ENCODE measurements around the gene DEFB112.

Gene DEFB112, protein sequence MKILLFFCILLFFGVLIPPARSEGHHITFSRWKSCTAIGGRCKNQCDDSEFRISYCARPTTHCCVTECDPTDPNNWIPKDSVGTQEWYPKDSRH

GRCh38 chr6:50049829-50050228, at the start of gene DEFB112:
Gene DEFB112, minus strand, starts transcription at chr6:50049929. Its CDS starts 60 bp downstream, at chr6:50049869.
- no peaks in the 10 kb centered on the region for H3K9me3 Mint-ChIP-seq
- H3K4me3 Mint-ChIP-seq = no peak within 1 kb of the TSS
- no peaks in the 10 kb centered on the region for H3K4me1 Mint-ChIP-seq
- no peak within 1 kb of the TSS for H3K27ac Mint-ChIP-seq
- H3K27me3 Mint-ChIP-seq = no peaks in the 10 kb centered on the region
- H3K36me3 Mint-ChIP-seq = no peaks in the 10 kb centered on the region

DNA sequence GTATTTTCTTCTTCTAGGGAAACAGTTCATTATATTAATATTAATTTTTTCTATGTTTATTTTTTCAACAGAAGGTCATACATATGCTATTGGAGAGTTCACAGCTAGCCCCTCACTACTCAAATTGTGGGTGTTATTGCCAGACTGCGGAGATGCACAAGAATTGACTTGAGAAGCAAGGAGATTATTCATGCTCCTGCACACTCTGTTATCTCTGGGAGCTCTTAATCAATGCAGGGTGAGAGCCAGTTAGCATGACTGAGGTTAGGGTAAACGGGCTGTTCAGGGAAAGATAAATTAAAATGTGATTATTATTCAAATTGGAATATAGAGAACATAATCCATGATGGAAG, 48.9 kb upstream of the DEFB112 start:
- Mint-ChIP-seq H3K27me3 (no peaks in the 10 kb centered on the region), H3K4me1 (no peaks in the 10 kb centered on the region), H3K4me3 (no peak overlapping the region), H3K9me3 (no peaks in the 10 kb centered on the region), H3K36me3 (no peaks in the 10 kb centered on the region), H3K27ac (no peak overlapping the region)

DNA sequence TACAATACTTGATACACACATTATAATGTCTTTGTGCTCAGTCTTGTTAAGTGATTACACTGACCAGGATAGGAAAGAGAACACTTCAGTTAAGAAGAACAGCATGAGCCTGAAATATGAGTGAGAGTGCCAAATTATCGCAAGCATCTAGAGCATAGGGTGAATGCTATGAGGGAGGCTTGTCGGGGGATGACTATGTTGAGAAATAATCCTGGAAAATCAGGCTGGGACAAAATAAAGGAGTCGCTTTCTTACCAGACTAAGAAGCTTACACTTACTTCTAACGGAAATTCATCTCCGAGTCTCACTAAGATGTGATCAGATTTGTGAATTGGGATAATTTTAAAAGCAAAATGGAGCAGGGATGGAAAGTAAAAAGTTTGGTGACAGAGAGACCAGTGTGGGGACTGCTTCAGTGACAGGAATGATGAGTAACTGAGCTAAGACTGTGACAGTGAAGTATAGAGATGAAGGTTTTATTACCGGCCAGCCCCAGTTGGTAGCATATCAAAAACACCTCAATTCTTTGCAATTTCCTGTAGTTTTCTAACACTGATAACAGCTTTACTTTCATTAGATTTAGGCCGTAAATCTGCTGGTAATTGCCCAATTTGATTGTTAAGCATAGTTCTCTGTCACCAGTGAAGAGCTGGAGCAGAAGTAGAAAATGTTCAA, 48.4 kb upstream of the DEFB112 start:
- Mint-ChIP-seq H3K4me1 (no peaks in the 10 kb centered on the region), H3K27me3 (no peaks in the 10 kb centered on the region), H3K9me3 (no peaks in the 10 kb centered on the region), H3K4me3 (no peak overlapping the region), H3K36me3 (no peaks in the 10 kb centered on the region), H3K27ac (no peak overlapping the region)

- Mint-ChIP-seq H3K36me3 (no peaks in the 10 kb centered on the region), H3K27ac (no peak overlapping the region), H3K9me3 (no peaks in the 10 kb centered on the region)
Observed at GRCh38 chr6:50096296-50096695, 46.6 kb upstream of the DEFB112 start.

DNA sequence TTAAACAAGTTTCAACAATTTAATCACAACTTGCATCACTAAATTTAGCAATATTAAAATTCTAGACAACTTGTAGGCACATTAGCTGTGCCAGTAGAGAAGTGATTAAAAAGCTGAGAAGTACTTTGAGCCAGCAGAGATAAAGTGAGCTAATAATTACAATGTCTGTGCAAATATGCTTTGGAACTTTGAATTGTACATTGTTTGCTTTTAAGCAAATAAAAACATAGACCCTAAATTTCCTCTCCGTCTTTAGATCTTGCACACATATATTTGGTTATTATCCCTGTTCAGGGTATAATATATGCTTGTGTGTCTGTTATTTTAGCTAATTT, 44.2 kb upstream of the DEFB112 start:
- H3K4me1 Mint-ChIP-seq = no peaks in the 10 kb centered on the region
- no peak overlapping the region for H3K27ac Mint-ChIP-seq
- H3K9me3 Mint-ChIP-seq = no peaks in the 10 kb centered on the region
- H3K4me3 Mint-ChIP-seq = no peak overlapping the region
- no peaks in the 10 kb centered on the region for H3K36me3 Mint-ChIP-seq
- H3K27me3 Mint-ChIP-seq = no peaks in the 10 kb centered on the region

More at GRCh38 chr6:50096296-50096695, 46.6 kb upstream of the DEFB112 start:
- H3K27me3 Mint-ChIP-seq = no peaks in the 10 kb centered on the region
- no peaks in the 10 kb centered on the region for H3K4me1 Mint-ChIP-seq
- no peak overlapping the region for H3K4me3 Mint-ChIP-seq

GRCh38 chr6:50093116-50093937, 43.6 kb upstream of the DEFB112 start:
- Mint-ChIP-seq H3K4me1 (no peaks in the 10 kb centered on the region), H3K27ac (no peak overlapping the region), H3K9me3 (no peaks in the 10 kb centered on the region), H3K27me3 (no peaks in the 10 kb centered on the region), H3K36me3 (no peaks in the 10 kb centered on the region), H3K4me3 (no peak overlapping the region)

DNA sequence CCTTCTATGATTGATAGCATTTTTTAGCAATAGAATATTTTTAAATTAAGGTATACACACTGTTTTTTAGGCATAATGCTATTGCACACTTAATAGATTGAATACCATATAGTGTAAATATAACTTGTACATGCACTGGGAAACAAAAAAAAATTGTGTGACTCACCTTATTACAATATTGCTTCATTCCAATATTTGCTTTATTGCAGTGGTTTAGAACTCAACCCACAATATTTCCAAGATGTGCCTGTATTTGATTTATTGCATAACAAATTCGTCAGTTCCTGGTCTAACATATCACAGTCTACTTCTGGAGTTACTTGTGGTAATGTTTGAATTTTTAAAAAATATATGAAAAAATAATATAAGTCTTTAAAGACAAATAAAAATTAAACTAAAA, 41.9 kb upstream of the DEFB112 start:
- Mint-ChIP-seq H3K27ac (no peak overlapping the region), H3K27me3 (no peaks in the 10 kb centered on the region), H3K4me3 (no peak overlapping the region), H3K36me3 (no peaks in the 10 kb centered on the region), H3K9me3 (no peaks in the 10 kb centered on the region), H3K4me1 (no peaks in the 10 kb centered on the region)

DNA sequence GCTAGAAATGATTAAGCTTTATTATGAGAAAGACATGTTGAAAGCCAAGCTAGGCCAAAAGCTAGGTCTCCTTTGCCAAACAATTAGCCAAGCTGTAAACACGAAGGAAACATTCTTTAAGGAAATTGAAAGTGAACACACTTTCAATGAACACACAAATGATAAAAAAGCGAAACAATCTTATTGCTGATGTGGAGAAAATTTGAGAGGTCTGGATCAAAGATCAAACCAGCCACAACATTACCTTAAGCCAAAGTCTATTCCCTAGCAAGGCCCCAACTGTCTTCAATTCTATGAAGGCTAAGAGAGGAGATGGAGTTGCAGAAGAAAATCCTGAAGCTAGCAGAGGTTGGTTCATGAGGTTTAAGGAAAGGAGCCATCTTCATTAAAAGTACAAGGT, 40.2 kb upstream of the DEFB112 start:
- Mint-ChIP-seq H3K9me3 (no peaks in the 10 kb centered on the region), H3K4me3 (no peak overlapping the region), H3K4me1 (no peaks in the 10 kb centered on the region), H3K36me3 (no peaks in the 10 kb centered on the region), H3K27me3 (no peaks in the 10 kb centered on the region), H3K27ac (no peak overlapping the region)

- Mint-ChIP-seq H3K36me3 (no peaks in the 10 kb centered on the region), H3K27ac (no peak overlapping the region), H3K27me3 (no peaks in the 10 kb centered on the region), H3K4me1 (no peaks in the 10 kb centered on the region), H3K4me3 (no peak overlapping the region), H3K9me3 (no peaks in the 10 kb centered on the region)
Observed at GRCh38 chr6:50087231-50087954, 37.7 kb upstream of the DEFB112 start.

DNA sequence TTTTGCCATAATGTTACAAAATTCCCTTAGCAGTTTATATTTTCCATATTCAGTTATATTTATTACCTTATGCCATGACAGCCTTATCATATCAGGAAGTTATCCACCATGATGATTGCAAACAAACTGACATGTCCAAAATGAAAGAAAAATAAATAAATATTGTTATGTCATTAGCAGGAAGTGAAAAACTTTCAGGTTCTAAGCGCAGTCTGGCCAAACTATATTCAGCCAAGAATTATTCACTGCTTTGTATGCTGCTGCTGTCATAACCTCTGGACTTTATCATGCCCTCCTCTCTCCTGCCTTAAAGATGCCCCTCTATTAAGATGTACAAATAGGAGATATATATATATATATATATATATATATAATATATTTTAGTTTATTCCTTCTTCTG, 27.7 kb upstream of the DEFB112 start:
- H3K4me3 Mint-ChIP-seq = no peak overlapping the region
- peaks cover 6% of the 10 kb centered on the region for H3K9me3 Mint-ChIP-seq
- no peaks in the 10 kb centered on the region for H3K36me3 Mint-ChIP-seq
- H3K27me3 Mint-ChIP-seq = no peaks in the 10 kb centered on the region
- H3K4me1 Mint-ChIP-seq = no peaks in the 10 kb centered on the region
- no peak overlapping the region for H3K27ac Mint-ChIP-seq

GRCh38 chr6:50076431-50076830, 26.7 kb upstream of the DEFB112 start:
- Mint-ChIP-seq H3K9me3 (peaks cover 6% of the 10 kb centered on the region), H3K27ac (no peak overlapping the region), H3K4me3 (no peak overlapping the region), H3K27me3 (no peaks in the 10 kb centered on the region), H3K36me3 (no peaks in the 10 kb centered on the region), H3K4me1 (no peaks in the 10 kb centered on the region)

DNA sequence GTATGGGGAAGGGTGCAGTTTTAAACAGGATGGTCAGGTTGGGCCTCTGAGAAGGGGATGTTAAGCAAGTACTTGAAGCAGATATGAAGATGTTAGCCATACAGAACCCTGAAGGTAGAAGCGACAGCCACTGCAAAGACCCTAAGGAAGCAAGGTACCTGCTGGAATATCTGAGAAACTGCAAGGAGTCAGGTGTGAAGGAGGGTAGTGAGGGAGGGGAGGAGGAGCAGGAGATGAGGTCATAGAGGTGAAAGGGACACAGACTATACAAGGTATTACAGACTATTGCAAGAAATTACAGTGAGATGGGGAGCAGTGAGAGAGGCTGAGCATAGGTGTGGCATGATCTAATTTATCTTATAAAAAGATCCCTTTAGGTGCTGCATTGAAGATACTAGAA, 22.2 kb upstream of the DEFB112 start:
- Mint-ChIP-seq H3K36me3 (no peaks in the 10 kb centered on the region), H3K27me3 (no peaks in the 10 kb centered on the region), H3K27ac (no peak overlapping the region), H3K9me3 (peaks cover 6% of the 10 kb centered on the region), H3K4me3 (no peak overlapping the region), H3K4me1 (no peaks in the 10 kb centered on the region)

DNA sequence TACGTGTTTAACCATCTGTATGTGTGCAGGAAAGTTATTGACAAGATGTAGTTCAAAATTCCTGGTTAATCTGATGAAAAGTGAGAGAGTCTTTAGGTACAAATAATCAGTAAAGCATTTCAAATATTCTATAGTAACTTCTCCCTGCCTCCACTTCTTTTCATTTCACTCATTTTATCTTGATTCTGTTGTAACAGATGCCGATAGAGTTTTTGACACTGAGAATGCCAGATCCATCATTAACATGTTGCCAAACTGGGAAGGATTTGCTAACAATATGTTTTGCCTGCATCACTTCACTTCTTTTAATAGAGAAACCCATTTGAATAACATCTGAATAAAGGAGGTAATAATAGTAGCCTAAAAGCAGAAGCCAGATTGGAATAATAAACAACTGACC, 20.4 kb upstream of the DEFB112 start:
- H3K4me1 Mint-ChIP-seq = no peaks in the 10 kb centered on the region
- H3K4me3 Mint-ChIP-seq = no peak overlapping the region
- H3K9me3 Mint-ChIP-seq = peaks cover 7% of the 10 kb centered on the region
- H3K36me3 Mint-ChIP-seq = no peaks in the 10 kb centered on the region
- no peaks in the 10 kb centered on the region for H3K27me3 Mint-ChIP-seq
- no peak overlapping the region for H3K27ac Mint-ChIP-seq

- H3K36me3 Mint-ChIP-seq = no peaks in the 10 kb centered on the region
- H3K9me3 Mint-ChIP-seq = peaks cover 12% of the 10 kb centered on the region
- H3K4me3 Mint-ChIP-seq = no peak overlapping the region
- no peak overlapping the region for H3K27ac Mint-ChIP-seq
- H3K27me3 Mint-ChIP-seq = no peaks in the 10 kb centered on the region
- H3K4me1 Mint-ChIP-seq = no peaks in the 10 kb centered on the region
Observed at GRCh38 chr6:50062051-50062450, 12.3 kb upstream of the DEFB112 start.

DNA sequence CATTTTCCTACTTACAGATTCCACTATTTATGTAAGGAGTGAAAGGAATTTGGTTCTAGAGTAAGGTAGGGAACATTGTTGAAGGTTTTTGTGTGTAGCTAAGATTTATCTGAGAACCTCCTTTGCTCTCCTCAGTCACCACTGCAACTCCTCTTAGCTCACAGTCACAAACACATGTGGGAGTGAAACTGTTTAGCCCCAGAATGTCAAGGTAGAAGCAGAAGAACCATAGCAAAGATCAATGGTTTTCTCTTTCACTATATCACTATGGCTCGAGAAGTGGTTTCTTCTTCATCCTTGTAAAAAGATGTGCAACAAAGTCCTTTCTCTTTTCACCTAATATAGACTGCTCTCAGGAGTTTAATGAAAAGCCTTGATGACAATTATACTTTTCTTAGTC, 6.5 kb upstream of the DEFB112 start:
- no peak overlapping the region for H3K27ac Mint-ChIP-seq

GRCh38 chr6:50047026-50047425, 2.7 kb downstream of the DEFB112 start:
- no peak overlapping the region for H3K4me3 Mint-ChIP-seq
- H3K27ac Mint-ChIP-seq = no peak overlapping the region
- H3K36me3 Mint-ChIP-seq = no peaks in the 10 kb centered on the region
- H3K9me3 Mint-ChIP-seq = no peaks in the 10 kb centered on the region
- no peaks in the 10 kb centered on the region for H3K4me1 Mint-ChIP-seq
- no peaks in the 10 kb centered on the region for H3K27me3 Mint-ChIP-seq

More for the DNA sequence above, 6.5 kb upstream of the DEFB112 start:
- Mint-ChIP-seq H3K36me3 (no peaks in the 10 kb centered on the region), H3K4me1 (no peaks in the 10 kb centered on the region), H3K4me3 (no peak overlapping the region), H3K9me3 (no peaks in the 10 kb centered on the region), H3K27me3 (no peaks in the 10 kb centered on the region)

All from activated naive CD4-positive, alpha-beta T cell treated with anti-CD3 and anti-CD28 coated beads, Interleukin-2, amount 50 U/mL, for 24 hours (primary cell).